GM19193 (cell line): ENCODE data around the gene MITF.

ENCODE experiments used
- POLR2A ChIP-seq: IDR thresholded peaks from 4 replicates; pipeline ENCODE4 v1.6.1; 2011; ENCODE audit not compliant: insufficient read depth, insufficient read length; ENCODE audit errors: extremely low read depth

MITF gene

DNA sequence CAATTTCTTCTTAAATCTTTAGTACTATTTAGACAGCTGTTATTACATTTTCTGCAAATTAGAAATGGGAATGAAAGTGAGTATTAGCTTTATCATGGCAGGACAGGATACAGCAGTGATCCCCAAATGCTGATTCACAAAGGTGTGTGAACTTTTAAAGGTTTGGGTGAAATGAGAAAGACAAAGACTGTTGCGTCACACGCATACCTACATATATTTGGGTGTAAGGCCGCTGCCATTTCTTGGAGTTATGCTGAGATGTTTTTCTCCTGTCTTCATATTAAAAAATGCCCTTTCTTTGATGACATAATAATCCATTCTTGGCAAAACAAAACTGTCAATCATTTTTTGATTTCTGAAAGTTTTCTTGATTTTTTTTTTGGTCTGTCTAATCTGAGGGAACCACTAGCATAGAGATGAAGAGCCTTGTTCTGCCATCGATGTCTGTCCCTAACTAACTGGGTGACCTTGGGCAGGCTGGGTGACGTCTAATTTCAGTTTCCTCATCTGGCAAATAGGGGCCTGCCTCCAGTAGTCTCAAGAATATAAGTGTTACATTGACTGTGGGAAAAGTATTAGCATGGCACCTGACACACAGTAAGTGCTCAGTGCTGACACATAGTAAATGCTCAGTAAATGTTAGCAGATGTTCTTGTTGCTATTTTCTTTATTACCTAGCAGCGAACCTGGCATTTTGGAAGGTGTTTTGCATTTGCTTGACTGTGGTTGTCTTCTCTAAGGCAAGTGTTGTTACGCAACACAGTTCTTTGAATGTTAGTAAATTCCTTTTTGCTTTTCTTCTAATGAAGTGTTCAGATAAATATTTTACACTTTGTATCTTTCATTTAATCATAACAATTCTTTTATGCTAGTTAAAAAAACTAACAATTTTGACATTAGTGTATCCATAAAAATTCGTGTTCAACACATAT lies 5.0 kb downstream of the MITF start:
- TF ChIP-seq POLR2A: no peak

DNA sequence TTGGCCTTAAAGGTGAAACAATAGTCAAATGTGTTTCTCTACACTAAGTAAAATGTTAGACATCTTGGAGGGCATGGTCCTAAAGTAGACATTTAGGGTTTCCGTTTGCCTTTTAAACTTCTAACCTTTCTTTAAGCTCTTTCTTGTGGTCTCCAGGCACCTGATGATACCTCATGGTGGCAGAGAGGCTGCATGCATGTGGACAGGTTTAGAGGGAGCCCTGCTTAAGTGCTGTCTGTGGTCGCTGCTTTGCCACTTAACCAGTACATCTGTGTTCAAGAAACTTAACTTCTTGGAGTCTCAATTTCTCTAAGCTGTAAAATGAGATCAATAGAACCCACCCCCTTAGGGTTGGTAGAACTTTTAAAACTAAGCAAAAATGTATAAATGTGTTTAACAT lies 6.2 kb downstream of the MITF start:
- no peak for TF ChIP-seq POLR2A

DNA sequence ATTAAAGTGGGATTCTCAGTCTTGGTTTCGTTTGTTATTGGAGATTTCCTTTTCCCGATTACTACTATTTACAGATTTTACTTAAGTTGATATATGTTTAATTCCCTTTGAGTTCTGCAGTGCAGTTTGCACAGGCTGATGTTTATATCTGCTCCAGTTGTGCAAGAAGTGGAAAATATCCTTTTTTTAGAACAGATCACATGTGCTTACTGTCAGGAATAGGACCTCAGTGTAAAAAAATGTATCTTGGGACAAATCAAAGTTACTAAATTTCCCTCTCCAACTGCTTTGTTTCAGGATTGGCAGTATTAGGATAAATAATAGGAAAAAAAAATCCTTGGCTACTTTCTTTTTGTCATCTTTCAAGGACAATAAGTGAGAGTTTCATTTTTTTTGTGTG lies 6.9 kb downstream of the MITF start:
- TF ChIP-seq POLR2A: no peak

DNA sequence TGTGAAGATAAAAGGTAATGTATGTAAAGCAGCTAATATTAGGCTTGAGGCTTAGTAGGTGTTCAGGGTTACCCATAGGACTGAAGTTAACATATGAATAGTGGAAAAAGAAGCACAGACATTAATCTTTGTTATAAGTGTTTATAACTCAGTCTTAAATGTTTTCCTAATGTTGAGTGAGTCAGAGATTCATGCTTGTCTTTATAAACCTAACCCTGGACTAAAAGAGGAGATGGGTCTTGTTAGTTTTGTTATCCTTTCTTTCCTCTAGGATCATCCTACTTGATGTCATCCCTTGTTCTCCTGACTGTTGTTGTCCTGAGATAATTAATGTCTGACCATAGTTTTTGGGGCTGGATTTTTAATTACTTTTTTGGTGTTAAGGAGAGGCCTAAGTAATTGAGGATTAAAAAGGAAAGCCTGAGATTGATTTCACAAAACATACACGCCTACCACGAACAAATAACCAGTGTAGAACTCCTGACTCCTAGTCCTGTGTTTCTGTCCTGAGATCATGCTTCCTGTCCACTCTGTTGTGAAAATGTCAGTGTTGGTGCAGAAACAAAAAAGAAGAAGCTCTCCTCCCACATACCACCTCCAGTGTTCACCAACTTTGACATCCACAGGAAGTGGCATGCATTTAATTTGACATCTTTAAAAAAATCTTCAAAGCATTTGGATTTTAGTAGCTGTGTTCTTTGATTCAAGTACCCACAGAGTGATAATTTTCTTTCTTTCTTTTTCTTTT lies 8.4 kb downstream of the MITF start:
- no peak for TF ChIP-seq POLR2A

DNA sequence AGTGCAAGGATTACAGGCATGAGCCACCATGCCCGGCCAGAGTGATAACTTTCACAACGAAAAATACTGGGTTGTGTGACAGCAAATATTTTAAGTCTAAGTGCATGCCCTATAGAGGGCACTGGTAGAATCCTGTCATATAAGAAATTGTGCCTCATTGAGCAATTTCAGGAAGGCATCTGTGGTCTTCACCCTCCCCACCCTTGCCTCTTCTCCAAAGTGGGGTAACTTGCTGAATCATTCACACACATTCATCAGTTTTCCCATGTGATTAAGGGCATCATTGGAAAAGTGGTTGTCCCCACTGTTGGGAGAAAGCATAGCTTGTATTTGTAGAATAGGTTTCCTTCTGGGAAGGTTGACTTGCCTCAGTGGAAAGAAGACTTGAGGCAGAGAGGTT lies 9.2 kb downstream of the MITF start:
- TF ChIP-seq POLR2A: no peak

DNA sequence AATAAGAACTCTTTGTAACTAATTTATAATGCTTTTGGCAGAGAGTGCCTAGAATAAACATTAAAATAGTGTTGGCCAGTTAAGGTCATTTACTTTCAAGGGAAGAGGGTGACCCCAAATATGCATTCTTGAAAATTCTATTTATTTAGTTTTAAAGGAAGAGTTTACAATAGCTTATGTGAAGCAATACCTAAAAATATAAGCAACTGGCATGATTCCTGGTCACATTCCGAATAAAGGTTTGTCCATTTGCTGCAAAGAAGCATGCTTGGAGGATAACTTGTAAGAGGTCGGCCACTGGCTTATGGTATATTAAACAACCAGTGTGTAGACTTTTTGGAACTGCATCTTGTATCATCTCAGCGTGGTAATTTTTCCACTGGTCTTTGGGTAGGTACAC lies 10.2 kb downstream of the MITF start:
- no peak for TF ChIP-seq POLR2A

DNA sequence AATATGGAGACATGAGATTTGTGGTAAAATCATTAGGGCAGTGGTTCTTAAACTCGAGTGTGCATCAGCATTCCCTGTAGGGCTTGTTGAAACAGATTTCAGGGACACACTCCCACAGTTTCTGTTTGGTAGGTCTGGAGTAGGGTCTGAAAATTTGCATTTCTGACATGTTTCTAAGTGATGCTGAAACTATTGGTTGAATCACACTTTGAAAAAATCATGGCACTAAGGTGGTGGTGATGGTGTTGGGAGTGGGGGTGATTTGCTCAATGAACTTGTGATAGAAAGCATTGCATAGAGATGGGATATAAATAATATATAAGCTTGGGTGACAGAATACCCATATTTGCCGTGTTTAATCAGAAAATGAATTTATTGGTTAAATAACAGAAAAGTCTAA lies 11.3 kb downstream of the MITF start:
- TF ChIP-seq POLR2A: no peak

DNA sequence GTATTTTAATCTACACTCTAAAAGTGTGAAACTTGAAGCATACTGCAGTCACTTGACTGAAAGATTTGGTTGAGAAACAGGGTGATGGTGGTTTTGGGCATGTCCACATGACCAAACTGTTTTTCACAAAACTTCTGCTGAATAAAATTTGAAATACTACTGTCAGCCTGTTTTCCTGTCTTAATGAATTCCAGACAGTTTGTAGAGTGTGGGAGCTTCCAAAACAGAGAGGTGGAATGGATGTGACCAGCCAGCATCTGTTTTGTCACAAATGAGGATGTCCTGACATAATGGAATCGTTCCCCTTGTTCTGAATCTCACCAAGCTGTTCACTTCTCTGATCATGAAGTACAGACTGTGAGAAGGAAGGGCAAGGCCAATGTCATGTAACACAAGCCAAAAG lies 11.8 kb downstream of the MITF start:
- no peak for TF ChIP-seq POLR2A

DNA sequence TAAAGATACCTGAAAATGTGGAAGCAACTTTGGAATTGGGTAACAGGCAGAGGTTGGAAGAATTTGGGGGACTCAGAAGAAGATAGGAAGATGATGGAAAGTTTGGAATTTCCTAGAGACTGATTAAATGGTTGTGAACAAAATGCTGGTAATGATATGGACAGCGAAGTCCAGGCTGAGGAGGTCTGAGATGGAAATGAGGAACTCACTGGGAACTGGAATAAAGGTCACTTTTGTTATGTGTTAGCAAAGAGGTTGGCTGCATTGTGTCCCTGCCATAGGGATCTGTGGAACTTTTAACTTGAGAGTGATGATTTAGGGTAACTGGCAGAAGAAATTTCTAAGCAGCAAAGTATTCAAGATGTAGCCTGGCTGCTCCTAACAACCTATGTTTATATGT lies 13.0 kb downstream of the MITF start:
- no peak for TF ChIP-seq POLR2A

DNA sequence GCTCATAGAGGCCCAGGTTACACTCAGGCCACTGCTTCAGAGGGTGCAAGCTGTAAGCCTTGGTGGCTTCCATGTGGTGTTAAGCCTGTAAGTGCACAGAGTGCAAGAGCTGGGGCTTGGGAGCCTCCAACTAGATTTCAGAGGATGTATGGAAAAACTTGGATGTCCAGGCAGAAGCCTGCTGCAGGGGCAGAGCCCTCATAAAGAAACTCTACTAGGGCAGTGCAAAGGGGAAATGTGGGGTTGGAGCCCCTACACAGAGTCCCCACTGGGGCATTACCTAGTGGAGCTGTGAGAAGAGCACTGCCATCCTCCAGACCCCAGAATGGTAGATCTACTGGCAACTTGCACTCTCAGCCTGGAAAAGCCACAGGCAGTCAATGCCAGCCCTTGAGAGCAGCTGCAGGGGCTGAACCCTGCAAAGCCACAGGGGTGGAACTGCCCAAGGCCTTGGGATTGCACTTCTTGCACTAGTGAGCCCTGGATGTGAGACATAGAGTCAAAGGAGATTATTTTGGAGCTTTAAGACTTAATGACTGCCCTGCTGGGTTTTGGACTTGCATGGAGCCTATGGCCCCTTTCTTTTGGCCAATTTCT lies 14.0 kb downstream of the MITF start:
- TF ChIP-seq POLR2A: no peak

DNA sequence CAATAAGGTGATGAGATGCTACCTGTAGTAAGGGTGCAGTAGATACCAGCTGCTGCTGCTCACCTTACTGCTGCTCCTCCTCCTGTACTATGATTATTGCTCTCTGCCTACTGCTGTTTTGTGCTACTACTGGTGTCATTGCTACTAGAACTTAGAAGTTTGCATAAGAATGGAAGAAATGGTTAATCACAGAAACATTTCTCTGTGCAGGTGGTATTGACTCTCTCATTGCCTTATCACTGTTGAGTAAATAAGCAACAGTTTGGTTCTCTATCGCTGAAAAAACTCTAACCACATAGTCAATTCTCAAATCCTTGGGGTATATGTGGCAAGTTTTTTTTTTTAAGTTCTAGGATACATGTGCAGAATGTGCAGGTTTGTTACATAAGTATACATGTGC lies 16.5 kb downstream of the MITF start:
- no peak for TF ChIP-seq POLR2A

DNA sequence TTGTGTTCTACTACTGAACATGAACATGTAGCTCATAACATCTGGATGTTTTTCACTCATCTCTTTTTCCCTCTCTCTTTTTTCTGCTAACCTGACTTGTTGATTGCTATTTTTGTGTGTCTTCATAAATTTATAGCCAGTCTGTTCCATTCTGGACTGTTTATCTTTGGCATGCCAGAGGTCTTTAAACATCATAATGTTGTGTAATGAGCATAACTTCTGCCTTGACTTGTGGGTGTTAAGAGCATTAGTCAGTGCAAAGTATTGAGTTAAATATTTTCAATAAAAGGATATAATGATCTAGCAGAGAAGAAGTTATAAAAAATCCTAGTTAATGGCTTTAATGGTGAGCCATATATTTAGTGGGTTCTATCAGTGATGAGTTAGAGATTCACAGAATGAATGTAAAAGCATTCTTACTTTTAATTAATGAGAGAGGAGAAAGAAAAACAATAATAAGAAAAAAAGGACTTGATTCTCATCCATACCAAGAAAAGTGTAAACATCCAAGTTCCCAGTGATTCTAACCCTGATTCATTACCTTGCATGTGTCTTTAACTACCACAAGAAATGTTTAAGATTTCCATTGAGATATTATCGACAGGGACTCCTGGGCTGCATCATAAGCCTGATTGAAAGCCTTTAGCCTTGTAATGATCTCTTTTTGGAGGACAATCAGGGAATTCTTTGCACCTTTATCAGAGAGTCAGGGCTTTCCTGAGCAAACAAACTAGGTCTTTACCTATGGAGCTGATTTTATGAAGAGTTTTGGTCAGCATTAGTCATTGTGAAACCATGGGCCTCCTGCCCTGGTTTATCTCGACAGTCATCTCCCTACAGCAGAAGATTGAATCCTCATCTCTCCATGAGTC lies 22.9 kb downstream of the MITF start:
- TF ChIP-seq POLR2A: no peak

DNA sequence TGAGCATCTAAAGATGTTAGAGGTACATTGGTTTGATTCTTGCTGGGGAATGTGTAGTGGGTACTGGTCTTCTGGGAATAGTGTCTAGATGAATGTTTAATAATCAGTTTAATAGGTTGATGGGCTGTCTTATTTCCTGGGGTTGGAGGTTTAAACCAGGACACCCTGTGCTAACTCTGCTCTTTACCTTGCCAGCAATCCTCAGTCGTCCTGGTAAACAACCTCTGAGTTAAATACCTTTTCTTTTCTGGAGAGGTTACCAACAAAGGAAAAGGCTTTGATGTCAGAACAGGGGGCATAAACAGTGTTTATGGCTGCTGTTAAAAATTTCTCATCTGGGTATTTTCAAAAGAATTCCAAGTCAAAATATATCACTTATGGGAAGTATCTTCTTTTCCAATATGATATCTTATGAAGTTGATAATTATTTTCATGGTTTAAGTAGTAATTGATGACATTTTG lies 23.5 kb downstream of the MITF start:
- TF ChIP-seq POLR2A: no peak

DNA sequence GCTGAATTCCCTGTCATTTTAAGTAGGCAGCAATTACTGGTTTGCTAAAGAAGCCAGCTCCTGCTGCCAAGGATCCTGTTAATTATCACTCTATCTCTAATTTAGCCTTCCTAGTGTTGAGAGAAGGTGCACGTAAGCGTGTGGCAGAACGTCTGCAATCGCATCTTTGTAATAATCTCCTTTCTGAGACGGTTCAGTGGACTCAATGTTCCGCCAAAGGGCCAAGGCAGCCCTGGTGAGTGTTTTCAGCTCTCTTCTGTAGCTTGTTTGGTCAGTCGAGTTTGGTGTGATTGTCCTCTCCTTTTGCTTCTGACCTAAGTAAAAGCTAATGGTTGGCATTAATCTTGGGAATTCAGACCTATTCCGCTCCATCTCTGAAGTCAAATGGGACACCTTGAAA lies 24.2 kb downstream of the MITF start:
- TF ChIP-seq POLR2A: no peak
